GM08714 (cell line): ENCODE data around the gene LYZL4.

ENCODE experiments used
- H3K4me3 ChIP-seq: fragments of 200-500 bp; sonication (Bioruptor generic); 2 replicates; pipeline ENCODE4 v1.5.1; 2014; ENCODE audit warnings: mild to moderate bottlenecking, low read length, inconsistent platforms
- ZNF274 ChIP-seq: IDR thresholded peaks from 2 replicates; pipeline ENCODE4 v1.6.1; 2012; ENCODE audit warnings: mild to moderate bottlenecking, low read depth, low read length

The LYZL4 gene, protein sequence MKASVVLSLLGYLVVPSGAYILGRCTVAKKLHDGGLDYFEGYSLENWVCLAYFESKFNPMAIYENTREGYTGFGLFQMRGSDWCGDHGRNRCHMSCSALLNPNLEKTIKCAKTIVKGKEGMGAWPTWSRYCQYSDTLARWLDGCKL

GRCh38 chr3:42410370-42411131 lies at the start of gene LYZL4:
Gene LYZL4, minus strand, starts transcription at chr3:42410610. Its CDS starts 3,359 bp downstream, at chr3:42407251.
- TF ChIP-seq ZNF274, result no peak
- no peak within 1 kb of the TSS for H3K4me3 ChIP-seq

- TF ChIP-seq ZNF274, result no peak
- no peak overlapping the region for H3K4me3 ChIP-seq
Observed at GRCh38 chr3:42459151-42459550, 48.7 kb upstream of the LYZL4 start.

DNA sequence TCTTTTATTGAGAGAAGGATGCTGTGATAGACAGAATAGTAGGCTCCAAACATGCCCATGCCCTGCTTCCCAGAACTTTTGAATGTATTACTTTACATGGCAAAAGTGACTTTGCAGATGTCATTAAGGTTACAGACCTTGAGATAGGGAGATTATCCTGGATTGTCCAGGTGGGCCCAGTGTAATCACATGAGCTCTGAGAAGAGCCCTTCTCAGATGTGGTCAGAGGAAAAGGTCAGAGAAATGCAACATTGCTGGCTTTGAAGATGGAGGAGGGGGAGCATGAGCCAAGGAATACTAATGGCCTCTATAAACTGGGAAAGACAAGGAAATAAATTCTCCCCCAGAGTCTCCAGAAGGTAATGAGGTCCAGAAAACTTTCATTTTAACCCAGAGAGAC lies 45.8 kb upstream of the LYZL4 start:
- no peak overlapping the region for H3K4me3 ChIP-seq
- TF ChIP-seq ZNF274, result no peak

- no peak for TF ChIP-seq ZNF274
- H3K4me3 ChIP-seq, result no peak overlapping the region
Observed at GRCh38 chr3:42451546-42452230, 41.3 kb upstream of the LYZL4 start.

- TF ChIP-seq ZNF274, result no peak
- H3K4me3 ChIP-seq, result no peak overlapping the region
Observed at GRCh38 chr3:42451116-42451515, 40.7 kb upstream of the LYZL4 start.

DNA sequence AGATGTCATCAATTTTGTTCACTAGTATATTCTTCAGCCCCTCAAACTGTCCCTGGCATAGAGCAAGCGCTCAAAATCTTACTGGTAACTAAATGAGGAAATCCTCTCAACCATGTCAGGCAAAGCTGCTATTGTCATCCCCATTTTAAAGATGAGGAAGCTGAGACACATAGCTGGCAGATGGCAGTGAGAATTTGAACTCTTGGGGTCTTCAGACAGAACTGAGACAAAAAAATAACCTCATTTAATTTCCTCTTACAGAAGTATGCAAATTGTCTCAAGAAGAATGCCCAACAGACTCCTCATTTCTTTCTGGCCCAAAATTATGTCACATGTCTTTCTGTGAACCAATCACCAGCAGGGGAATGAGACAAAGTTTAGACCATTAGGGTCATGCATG lies 40.2 kb upstream of the LYZL4 start:
- no peak for TF ChIP-seq ZNF274
- no peak overlapping the region for H3K4me3 ChIP-seq

- no peak for TF ChIP-seq ZNF274
- H3K4me3 ChIP-seq, result no peak overlapping the region
Observed at GRCh38 chr3:42447481-42447880, 37.1 kb upstream of the LYZL4 start.

- H3K4me3 ChIP-seq, result no peak overlapping the region
- TF ChIP-seq ZNF274, result no peak
Observed at GRCh38 chr3:42446111-42447050, 36.0 kb upstream of the LYZL4 start.

- TF ChIP-seq ZNF274, result no peak
Observed at GRCh38 chr3:42443819-42444436, 33.5 kb upstream of the LYZL4 start.

GRCh38 chr3:42443292-42443691 lies 32.9 kb upstream of the LYZL4 start:
- H3K4me3 ChIP-seq, result no peak overlapping the region
- no peak for TF ChIP-seq ZNF274

More at GRCh38 chr3:42443819-42444436, 33.5 kb upstream of the LYZL4 start:
- H3K4me3 ChIP-seq, result no peak overlapping the region

- TF ChIP-seq ZNF274, result no peak
- H3K4me3 ChIP-seq, result no peak overlapping the region
Observed at GRCh38 chr3:42442640-42443039, 32.2 kb upstream of the LYZL4 start.

DNA sequence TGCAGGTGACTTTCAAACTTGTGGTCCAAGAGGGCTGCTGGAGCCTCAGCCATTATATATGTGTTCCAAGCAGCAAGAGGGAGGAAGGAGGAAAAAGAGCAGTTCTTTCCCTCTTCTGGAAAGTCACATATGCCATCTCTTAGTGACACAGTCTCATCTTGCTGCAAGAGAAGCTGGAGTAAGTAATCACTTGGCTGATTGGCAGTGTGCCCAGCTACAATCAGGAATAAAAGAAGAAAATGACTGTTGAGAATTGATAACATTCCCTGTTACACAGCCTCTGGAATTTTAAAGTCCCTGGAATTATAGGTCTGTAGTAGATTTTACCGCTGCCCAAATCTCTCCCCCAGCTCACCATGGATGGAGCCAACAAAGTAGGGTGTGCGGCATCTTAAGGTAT lies 31.4 kb upstream of the LYZL4 start:
- TF ChIP-seq ZNF274, result no peak
- H3K4me3 ChIP-seq, result no peak overlapping the region

DNA sequence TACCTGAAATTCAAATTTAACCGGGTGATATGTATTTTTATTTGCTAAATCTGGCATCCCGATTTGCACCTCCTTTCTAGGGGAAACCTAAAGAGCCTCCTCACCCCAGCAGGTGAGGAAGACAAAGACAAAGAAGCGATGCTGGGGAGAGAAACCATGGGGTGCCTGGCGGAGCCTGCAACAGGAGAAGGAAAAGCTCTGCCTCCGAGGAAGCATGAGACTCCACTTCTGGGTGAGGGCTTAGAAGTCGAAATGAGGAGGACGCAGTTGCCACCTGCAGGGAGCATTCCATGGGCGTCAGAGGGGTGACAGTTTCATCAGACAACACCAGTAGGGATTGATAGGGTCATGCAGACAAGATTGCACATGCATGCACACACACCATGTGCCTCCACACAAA lies 30.5 kb upstream of the LYZL4 start:
- H3K4me3 ChIP-seq, result no peak overlapping the region
- TF ChIP-seq ZNF274, result no peak

DNA sequence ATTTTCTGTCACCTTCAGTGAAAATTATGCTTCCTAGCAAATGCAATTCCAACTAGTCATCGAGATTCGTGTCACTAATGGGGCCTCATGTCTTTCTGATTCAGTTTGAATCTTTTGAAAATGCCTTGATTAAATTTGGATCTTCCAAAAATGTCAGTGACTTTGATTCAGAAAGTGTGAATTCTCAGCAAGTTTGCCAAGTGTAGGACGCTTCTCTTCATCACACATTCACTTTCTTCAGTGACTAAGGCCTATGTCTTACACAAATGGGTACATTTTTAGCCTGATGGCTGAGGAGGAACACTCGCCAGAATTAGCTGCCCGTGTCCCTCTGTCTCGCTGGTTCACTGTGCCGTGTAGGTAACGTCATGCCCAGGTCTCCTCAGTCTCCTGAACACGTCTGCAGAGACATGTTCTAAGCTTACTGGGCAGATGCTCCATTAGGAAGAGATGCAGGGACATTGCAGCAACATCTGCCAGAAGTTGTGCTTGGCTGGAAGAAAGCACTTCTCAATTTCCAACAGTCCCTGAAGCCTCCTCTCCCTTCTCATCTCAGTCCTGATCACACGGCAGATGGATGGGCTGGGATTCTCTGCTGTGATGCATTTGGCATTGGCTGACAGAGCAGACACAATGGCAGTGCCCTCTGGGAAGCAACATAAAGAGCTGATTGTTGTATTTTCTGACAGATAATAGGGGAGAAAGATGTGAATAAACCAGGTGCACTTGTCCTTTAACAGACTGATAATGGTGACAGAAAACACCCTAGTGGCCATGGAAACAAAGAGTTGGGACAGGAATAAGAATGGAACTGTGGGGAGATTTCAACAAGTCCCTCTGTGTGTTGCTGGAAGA lies 29.1 kb upstream of the LYZL4 start:
- TF ChIP-seq ZNF274, result no peak

More for the DNA sequence above, 29.1 kb upstream of the LYZL4 start:
- no peak overlapping the region for H3K4me3 ChIP-seq
